Osteoblast (primary cell): Measurements from ENCODE around the gene TTC7B. TPM values are rescaled to one million over a fixed set of nuclear protein-coding genes. Genes with fewer than 3 reads are reported as not detected.

Experiments used
- DNase-seq: peaks from one replicate; pipeline ENCODE4 v3.0.0; 2011; ENCODE audit warnings: low spot score, mixed read lengths; ENCODE audit not compliant: insufficient read length; ENCODE audit errors: missing footprints
- H2AFZ ChIP-seq: 2 replicates; pipeline ENCODE4 v1.6.0; 2011; ENCODE audit warnings: mild to moderate bottlenecking, low read length
- H3K27ac ChIP-seq: 2 replicates; pipeline ENCODE4 v1.5.1; 2011; ENCODE audit warnings: mild to moderate bottlenecking, low read depth, low read length, moderate library complexity
- H3K27me3 ChIP-seq: 2 replicates; pipeline ENCODE4 v1.6.0; 2012; ENCODE audit warnings: mild to moderate bottlenecking, control low read depth, inconsistent platforms, low read length, moderate library complexity; ENCODE audit not compliant: insufficient read depth
- H3K36me3 ChIP-seq: 2 replicates; pipeline ENCODE4 v1.5.1; 2011; ENCODE audit warnings: mild to moderate bottlenecking, low read length, control low read depth, moderate library complexity; ENCODE audit not compliant: insufficient read depth
- H3K4me1 ChIP-seq: 2 replicates; pipeline ENCODE4 v1.5.1; 2011; ENCODE audit warnings: mild to moderate bottlenecking, low read length, control low read depth, moderate library complexity; ENCODE audit not compliant: insufficient read depth
- H3K4me2 ChIP-seq: 2 replicates; pipeline ENCODE4 v1.6.0; 2011; ENCODE audit warnings: mild to moderate bottlenecking, low read length; ENCODE audit not compliant: insufficient read depth
- H3K4me3 ChIP-seq: fragments of 200-600 bp; sonication (generic); 3 replicates; pipeline ENCODE4 v1.5.1; 2012; ENCODE audit warnings: mild to moderate bottlenecking, low read length, inconsistent platforms; ENCODE audit not compliant: insufficient read depth
- H3K79me2 ChIP-seq: 2 replicates; pipeline ENCODE4 v1.6.0; 2012; ENCODE audit warnings: mild to moderate bottlenecking, low read length, control low read depth, inconsistent platforms; ENCODE audit not compliant: insufficient read depth
- H3K9me3 ChIP-seq: 2 replicates; pipeline ENCODE4 v1.5.1; 2011; ENCODE audit warnings: low read depth, low read length, control low read depth
- H4K20me1 ChIP-seq: 2 replicates; pipeline ENCODE4 v1.6.0; 2012; ENCODE audit warnings: mild to moderate bottlenecking, low read length, control low read depth; ENCODE audit not compliant: insufficient read depth
- total RNA-seq: library from RNA; depleted of rRNA; stranded (reverse); fragments of >200 nt; gene quantifications from 2 replicates; pipeline ENCODE4 v1.2.3, GENCODE V29; 2012
- TF ChIP-seq, protein P1 (sequence below): IDR thresholded peaks from 2 replicates; pipeline ENCODE4 v1.5.1; 2011; ENCODE audit warnings: mild to moderate bottlenecking, low read depth, low read length, moderate library complexity; ENCODE audit errors: extremely low read depth

Gene TTC7B
- total RNA-seq, 1 donor: 14.5 TPM

DNA sequence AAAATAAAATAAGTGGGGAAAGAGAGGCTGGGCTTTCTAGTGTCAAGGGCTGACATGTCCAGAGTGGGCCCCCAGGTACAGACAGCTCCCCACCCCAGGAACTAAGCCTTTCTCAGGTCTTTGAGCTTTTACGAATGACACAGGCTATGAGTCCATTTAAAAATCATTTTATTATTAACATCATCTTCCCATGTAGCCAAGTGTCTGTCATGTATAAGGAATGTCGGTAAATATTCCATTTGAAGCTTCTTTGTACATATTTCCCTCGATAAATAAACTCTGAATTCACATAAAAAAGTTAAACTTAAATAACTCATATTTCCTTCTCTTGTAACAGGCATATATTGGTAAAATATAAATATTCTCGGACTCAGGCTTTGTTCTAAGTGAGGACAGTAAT lies 275.8 kb downstream of the TTC7B start:
- no peaks in the 10 kb centered on the region for H3K79me2 ChIP-seq
- no peaks in the 10 kb centered on the region for H3K36me3 ChIP-seq
- no peak overlapping the region for H3K27ac ChIP-seq
- no peak overlapping the region for H3K4me3 ChIP-seq
- no peak overlapping the region for H3K4me2 ChIP-seq
- no peaks in the 10 kb centered on the region for H3K4me1 ChIP-seq
- no peak overlapping the region for H2AFZ ChIP-seq
- TF ChIP-seq, protein P1, sequence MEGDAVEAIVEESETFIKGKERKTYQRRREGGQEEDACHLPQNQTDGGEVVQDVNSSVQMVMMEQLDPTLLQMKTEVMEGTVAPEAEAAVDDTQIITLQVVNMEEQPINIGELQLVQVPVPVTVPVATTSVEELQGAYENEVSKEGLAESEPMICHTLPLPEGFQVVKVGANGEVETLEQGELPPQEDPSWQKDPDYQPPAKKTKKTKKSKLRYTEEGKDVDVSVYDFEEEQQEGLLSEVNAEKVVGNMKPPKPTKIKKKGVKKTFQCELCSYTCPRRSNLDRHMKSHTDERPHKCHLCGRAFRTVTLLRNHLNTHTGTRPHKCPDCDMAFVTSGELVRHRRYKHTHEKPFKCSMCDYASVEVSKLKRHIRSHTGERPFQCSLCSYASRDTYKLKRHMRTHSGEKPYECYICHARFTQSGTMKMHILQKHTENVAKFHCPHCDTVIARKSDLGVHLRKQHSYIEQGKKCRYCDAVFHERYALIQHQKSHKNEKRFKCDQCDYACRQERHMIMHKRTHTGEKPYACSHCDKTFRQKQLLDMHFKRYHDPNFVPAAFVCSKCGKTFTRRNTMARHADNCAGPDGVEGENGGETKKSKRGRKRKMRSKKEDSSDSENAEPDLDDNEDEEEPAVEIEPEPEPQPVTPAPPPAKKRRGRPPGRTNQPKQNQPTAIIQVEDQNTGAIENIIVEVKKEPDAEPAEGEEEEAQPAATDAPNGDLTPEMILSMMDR: no peak
- H3K27me3 ChIP-seq: no peaks in the 10 kb centered on the region
- peak; percentile 55 for DNase-seq
- H4K20me1 ChIP-seq: no peaks in the 10 kb centered on the region
- no peaks in the 10 kb centered on the region for H3K9me3 ChIP-seq

DNA sequence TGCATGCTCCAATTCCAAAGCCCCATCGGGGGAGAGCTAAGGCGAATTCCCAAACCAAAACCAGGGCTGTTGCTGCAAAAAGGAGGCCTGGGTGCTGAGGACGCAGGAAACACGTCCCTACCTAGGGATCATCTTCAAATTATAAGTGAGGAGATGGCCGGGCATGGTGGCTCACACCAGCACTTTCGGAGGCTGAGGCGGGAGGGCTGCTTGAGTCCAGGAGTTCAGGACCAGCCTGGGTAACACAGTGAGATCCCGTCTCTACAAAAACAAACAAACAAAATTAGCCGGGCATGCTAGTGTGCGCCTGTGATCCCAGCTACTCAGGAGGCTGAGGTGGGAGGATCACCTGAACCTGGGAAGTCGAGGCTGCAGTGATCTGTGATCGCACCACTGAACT lies 276.2 kb downstream of the TTC7B start:
- no peak for DNase-seq
- no peaks in the 10 kb centered on the region for H3K36me3 ChIP-seq
- no peaks in the 10 kb centered on the region for H3K27me3 ChIP-seq
- H4K20me1 ChIP-seq: no peaks in the 10 kb centered on the region
- H3K79me2 ChIP-seq: no peaks in the 10 kb centered on the region
- no peak overlapping the region for H3K4me2 ChIP-seq
- TF ChIP-seq, protein P1: no peak
- no peaks in the 10 kb centered on the region for H3K9me3 ChIP-seq
- H3K4me1 ChIP-seq: no peaks in the 10 kb centered on the region
- no peak overlapping the region for H2AFZ ChIP-seq
- no peak overlapping the region for H3K4me3 ChIP-seq
- no peak overlapping the region for H3K27ac ChIP-seq

DNA sequence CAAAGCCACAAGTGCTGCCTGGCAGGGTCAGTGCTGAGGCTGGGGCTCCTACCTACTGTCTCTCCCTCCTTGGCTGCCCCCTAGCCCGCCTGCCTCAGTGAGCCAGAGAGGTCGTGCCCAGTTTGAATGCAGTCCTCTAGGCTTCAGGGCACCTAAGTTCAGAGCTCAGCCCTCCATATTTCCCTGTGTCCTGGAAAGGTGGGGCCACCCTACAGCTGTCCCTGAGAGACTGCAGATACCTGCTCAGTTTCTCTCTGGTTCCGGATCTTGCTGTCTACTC lies 276.8 kb downstream of the TTC7B start:
- H3K4me1 ChIP-seq: peaks cover 2% of the 10 kb centered on the region
- no peak overlapping the region for H3K27ac ChIP-seq
- DNase-seq: peak; percentile 52
- no peaks in the 10 kb centered on the region for H3K79me2 ChIP-seq
- no peaks in the 10 kb centered on the region for H3K9me3 ChIP-seq
- H2AFZ ChIP-seq: no peak overlapping the region
- TF ChIP-seq, protein P1: no peak
- no peaks in the 10 kb centered on the region for H4K20me1 ChIP-seq
- H3K4me2 ChIP-seq: no peak overlapping the region
- H3K27me3 ChIP-seq: no peaks in the 10 kb centered on the region
- no peak overlapping the region for H3K4me3 ChIP-seq
- no peaks in the 10 kb centered on the region for H3K36me3 ChIP-seq

DNA sequence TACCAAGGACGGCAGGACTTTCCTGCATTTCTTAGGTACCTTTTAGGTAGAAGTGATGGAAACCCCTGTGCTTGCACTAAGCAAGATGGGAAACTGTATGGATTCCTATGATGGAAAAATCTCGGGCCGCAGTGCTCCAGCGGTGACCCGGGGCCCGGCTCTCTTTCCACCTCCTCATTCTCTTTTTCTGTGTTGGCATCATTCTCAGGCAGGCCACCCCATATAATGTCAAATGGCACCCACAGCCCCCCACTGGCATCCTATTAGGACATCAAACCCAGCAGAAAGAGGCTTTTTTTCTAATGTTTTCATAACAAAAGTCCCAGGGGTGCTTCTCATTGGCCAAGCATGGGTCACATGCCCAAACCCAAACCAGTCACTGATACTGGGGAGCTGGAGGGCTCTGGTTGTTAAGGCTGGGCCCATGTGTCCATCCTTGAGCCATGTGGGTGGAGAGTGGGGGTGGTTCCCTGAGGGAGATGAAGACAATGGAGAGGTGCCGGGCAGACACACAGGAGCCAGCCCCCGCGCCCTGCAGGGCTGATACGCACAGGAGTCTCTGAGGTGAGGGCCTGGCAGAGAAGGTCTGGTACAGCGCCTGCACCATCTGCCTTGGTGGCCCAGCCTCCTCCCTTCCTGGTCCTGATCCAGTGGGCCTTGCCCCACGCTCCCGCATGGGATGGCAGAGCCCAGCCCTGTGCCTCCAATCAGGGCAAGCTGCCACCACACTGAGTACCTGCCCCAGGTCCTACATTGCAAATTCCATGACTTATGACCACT lies 277.3 kb downstream of the TTC7B start:
- no peaks in the 10 kb centered on the region for H3K36me3 ChIP-seq
- peaks cover 7% of the 10 kb centered on the region for H3K4me1 ChIP-seq
- no peaks in the 10 kb centered on the region for H4K20me1 ChIP-seq
- H3K79me2 ChIP-seq: no peaks in the 10 kb centered on the region
- no peak overlapping the region for H3K4me3 ChIP-seq
- H3K9me3 ChIP-seq: no peaks in the 10 kb centered on the region
- H3K27me3 ChIP-seq: no peaks in the 10 kb centered on the region
- H2AFZ ChIP-seq: no peak overlapping the region
- H3K4me2 ChIP-seq: no peak overlapping the region
- H3K27ac ChIP-seq: no peak overlapping the region
- TF ChIP-seq, protein P1: no peak
- peak; percentile 85 for DNase-seq
